Right cardiac atrium (tissue), 5 donors: ENCODE measurements around the gene RPTOR. TPM values are rescaled to one million over a fixed set of nuclear protein-coding genes. Genes with fewer than 3 reads are reported as not detected.

ENCODE experiments used
- ATAC-seq, 2 donors: fragments of 200-7000 bp; cut with Tn5 transposase; one replicate each; pipeline versions ENCODE4 v1.8.0 to v1.9.1; 2020; ENCODE audit warnings: moderate library complexity in 2 of 2, mild to moderate bottlenecking in 1 of 2
- DNase-seq, 3 donors: peaks; one replicate each; pipeline ENCODE4 v3.0.0-alpha.2; 2020
- H3K27ac ChIP-seq: one replicate; pipeline ENCODE4 v1.5.1; 2013; ENCODE audit warnings: mild to moderate bottlenecking, low read length, control low read depth, moderate library complexity
- H3K27me3 ChIP-seq: one replicate; pipeline ENCODE4 v1.6.1; 2013; ENCODE audit not compliant: control insufficient read depth, insufficient read depth
- H3K4me1 ChIP-seq: one replicate; pipeline ENCODE4 v1.6.1; 2013; ENCODE audit warnings: low read length; ENCODE audit not compliant: control insufficient read depth, insufficient read depth
- H3K4me3 ChIP-seq: one replicate; pipeline ENCODE4 v1.5.1; 2013; ENCODE audit warnings: low read length, control low read depth
- H3K9me3 ChIP-seq: one replicate; pipeline ENCODE4 v1.6.1; 2013; ENCODE audit warnings: low read length; ENCODE audit not compliant: control insufficient read depth
- WGBS: extraction: QIAGEN DNeasy Blood & Tissue Kit; methylation state at CpG from one replicate; pipeline ENCODE4 v1.1.7; 2013; 5-methylcytosine and 5-hydroxymethylcytosine counted together
- intact Hi-C, 4 donors: fragments of 100-400 bp; cut with DNase I; formaldehyde crosslinking; loops; one replicate each; pipeline versions ENCODE4 v1.11.0 to v1.14.0; 2022 to 2023
- polyA plus RNA-seq: library from polyadenylated mRNA; stranded (reverse); fragments of 200-250 nt; gene quantifications from one replicate; pipeline ENCODE4 v1.2.3, GENCODE V29; 2013
- total RNA-seq, 4 donors: library from RNA; stranded (reverse); fragmentation: NEBNext Ultra II Directional; extraction: Animal tissue kit (Norgen Biotek cat#: 25700); gene quantifications; one replicate each; pipeline ENCODE4 v1.2.1, GENCODE V29; 2021
- donor health status: healthy with polysubstance abuse.
- donor health status: DM: no; HTN: yes; CAD: no.
- donor health status: DM: no; HTN: no; CAD: no.
- donor health status: DM: no; HTN: yes; CAD: no; lungs with severe emphysema.
- donor health status: DM: yes; HTN: yes; CAD: no.

The RPTOR gene
- total and polyA plus RNA-seq, 5 donors = 15.2 to 27.0 (median 25.3) TPM

DNA sequence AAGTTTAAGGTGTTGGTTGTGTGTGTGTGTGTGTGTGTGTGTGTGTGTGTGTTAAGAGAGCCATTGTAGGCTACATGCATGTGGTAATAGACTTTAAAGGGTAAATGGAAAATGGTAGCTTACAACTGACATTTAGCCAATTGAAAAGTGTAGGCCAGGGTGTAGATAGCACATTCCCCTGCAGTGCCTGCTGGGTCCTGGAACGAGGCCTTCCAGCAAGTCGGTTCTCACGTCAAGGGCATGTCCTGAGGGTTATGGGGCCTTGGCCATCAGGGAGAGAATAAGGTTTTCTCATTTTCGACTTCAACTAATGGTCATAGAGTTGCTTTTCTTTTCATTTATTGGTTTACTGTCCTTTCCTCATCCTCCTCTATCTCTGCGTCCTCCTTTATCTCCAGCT is 65.1 kb downstream of the RPTOR start:
- 76% methylated on average over 5 of the region's 5 CpGs for WGBS
- Histone ChIP-seq H3K27me3 (no peaks in the 10 kb centered on the region), H3K4me1 (peaks cover 2% of the 10 kb centered on the region), H3K27ac (no peak overlapping the region), H3K9me3 (no peaks in the 10 kb centered on the region), H3K4me3 (no peak overlapping the region)
- DNase-seq = no peak
- peak in 1 of 2 donors; percentile 33 for ATAC-seq
- intact Hi-C loops = no loop called here

DNA sequence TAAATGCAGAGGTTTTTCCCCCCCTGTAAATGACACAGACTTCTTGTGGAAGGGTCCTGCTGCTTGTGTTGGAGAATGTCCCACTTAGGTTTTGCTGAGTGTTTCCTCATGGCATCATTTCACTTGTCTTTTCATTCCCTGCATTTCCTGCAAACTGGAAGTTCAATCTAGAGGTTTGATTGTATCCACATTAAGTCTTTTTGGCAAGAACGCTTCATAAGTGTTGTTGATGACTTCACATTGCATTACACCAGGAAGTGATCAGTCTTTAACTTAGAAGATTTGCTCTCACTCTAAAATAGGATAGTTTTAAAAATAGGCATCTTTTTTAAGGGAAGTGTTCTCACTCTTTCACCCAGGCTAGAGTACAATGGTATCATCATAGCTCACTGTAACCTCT is 67.2 kb downstream of the RPTOR start:
- ATAC-seq (no peak), DNase-seq (no peak)
- H3K4me3 ChIP-seq = no peak overlapping the region
- no peaks in the 10 kb centered on the region for H3K9me3 ChIP-seq
- H3K27ac ChIP-seq = no peak overlapping the region
- 54% methylated on average over 1 of the region's 1 CpG for WGBS
- intact Hi-C loops = no loop called here
- no peaks in the 10 kb centered on the region for H3K27me3 ChIP-seq
- H3K4me1 ChIP-seq = no peaks in the 10 kb centered on the region

DNA sequence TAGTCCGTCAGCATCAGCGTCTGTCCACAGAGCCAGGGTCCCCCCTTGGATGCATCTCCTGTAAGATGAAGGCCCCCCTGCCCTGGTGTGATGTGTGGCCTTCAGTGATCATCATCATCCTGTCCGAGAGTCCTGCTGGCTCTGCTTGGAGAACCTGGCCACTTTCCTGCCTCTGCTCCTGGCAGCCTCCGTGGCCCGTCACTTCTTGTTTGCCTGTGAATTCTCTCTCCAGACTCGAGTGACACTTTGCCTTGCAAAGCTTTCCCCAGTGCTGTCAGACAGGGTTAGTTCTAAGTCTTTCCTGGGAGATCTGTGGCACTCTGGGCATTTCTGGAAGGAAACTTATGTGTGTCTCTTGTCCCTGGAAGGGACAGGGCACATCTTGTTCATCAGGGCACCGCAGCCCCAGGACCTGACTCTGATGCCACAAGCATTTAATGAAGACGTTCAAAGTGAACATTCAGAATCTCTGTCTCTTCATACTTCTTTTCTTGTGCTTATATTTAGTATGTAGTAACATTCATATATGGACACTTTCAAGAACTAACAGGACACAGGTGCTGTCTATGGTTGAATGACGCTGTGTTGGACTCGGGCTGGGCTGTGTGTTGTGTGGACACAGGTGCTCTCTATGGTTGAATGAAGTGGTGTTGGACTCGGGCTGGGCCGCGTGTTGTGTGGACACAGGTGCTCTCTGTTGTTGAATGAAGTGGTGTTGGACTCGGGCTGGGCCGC is 68.5 kb downstream of the RPTOR start:
- no peaks in the 10 kb centered on the region for H3K9me3 ChIP-seq
- DNase-seq (no peak), ATAC-seq (no peak)
- no peak overlapping the region for H3K4me3 ChIP-seq
- intact Hi-C loops = no loop called here
- H3K4me1 ChIP-seq = no peaks in the 10 kb centered on the region
- H3K27ac ChIP-seq = no peak overlapping the region
- no peaks in the 10 kb centered on the region for H3K27me3 ChIP-seq
- WGBS = 95% methylated on average over 15 of the region's 15 CpGs

DNA sequence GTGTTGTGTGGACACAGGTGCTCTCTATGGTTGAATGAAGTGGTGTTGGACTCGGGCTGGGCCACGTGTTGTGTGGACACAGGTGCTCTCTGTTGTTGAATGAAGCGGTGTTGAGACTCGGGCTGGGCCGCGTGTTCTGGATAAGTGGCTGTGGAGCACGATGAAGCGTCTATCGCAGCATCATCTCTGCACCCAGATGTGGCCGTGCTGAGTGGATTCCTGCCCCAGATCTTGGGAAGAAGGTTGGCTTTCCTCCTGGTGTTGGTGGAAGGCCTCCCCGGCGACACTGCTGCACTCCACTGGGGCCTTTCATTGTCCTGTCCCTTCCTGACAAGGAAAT is 69.1 kb downstream of the RPTOR start:
- no peak overlapping the region for H3K4me3 ChIP-seq
- DNase-seq = no peak
- H3K27me3 ChIP-seq = no peaks in the 10 kb centered on the region
- H3K9me3 ChIP-seq = no peaks in the 10 kb centered on the region
- 92% methylated on average over 12 of the region's 12 CpGs for WGBS
- H3K27ac ChIP-seq = no peak overlapping the region
- no peaks in the 10 kb centered on the region for H3K4me1 ChIP-seq
- no peak for ATAC-seq
- intact Hi-C loops = no loop called here

DNA sequence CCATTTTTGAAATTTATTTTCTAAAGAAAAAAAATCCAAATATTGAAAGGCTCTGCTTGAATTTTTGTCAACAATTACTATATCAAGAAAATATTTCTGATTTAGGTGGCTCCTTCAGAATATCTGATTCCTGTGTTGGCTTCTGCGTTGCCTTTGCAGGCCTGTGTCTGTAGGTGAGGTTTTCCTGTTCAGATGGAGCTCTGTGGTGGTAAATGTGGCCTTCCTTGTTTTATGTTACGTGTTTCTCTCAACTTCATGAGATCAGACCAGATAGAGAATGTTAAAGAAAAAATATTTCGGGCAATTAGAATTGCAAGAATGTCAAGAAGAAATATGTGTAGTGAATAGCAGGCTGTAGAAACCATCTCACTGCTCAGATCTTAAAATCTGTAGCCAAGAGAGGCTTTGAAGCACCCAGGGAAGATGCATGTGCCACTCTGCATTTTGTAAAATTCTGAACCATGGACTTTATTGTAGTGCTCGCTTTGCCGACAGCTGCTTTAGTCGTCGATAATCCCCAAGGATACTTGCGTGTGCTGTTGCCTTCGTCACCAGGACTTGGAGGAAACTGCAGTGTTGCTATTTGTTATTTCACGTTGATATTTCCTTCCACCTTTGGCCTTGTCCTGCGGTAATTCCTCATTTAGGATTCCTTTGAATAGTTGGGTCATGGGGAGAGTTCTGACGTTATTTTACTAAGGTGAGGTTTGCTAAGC is 69.9 kb downstream of the RPTOR start:
- DNase-seq (no peak), ATAC-seq (no peak)
- WGBS = 79% methylated on average over 12 of the region's 12 CpGs
- intact Hi-C loops = no loop called here
- H3K4me1 ChIP-seq = no peaks in the 10 kb centered on the region
- no peak overlapping the region for H3K27ac ChIP-seq
- no peaks in the 10 kb centered on the region for H3K9me3 ChIP-seq
- no peak overlapping the region for H3K4me3 ChIP-seq
- H3K27me3 ChIP-seq = no peaks in the 10 kb centered on the region

DNA sequence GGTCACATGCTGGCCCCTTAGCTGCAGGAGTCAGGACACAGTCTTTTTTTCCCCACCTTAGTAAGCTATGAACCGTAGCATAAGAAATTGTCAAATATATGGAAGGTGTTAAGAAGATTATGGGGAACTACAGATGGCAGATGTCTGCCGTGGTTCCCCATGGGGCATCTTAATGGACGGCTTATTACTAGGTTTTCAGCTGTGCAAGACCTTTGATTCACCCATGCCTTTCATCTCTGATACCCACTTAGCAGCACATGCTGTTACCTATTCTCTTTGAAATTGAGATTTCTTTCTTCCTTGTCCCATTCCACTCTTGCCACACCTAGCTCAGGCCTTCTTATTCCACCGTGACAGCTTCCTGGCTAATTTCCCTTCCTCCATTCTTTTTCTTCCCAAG is 70.7 kb downstream of the RPTOR start:
- ATAC-seq = no peak
- intact Hi-C loops = no loop called here

DNA sequence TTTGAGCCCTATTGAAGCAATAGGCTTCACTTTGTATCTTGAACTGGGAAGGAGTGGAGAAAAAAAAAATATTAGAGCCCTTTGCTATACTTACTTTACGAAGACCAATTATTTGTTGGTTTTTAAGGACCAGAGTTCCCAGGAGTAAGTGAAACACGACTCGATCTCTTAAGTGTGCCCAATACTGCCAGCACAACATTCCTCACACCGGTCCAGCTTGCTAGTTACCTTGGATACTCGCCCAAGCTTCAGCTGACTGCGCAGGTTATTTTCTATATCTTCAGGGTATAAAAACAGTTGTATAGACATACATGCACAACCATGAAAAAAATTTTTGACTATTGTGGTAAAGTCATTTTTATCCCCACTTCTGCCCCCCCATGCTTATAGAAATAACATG is 72.1 kb downstream of the RPTOR start:
- Histone ChIP-seq H3K27me3 (no peaks in the 10 kb centered on the region), H3K9me3 (no peaks in the 10 kb centered on the region), H3K4me1 (no peaks in the 10 kb centered on the region), H3K27ac (no peak overlapping the region), H3K4me3 (no peak overlapping the region)
- 94% methylated on average over 6 of the region's 6 CpGs for WGBS
- DNase-seq (no peak), ATAC-seq (no peak)
- intact Hi-C loops = no loop called here

More for the DNA sequence above, 70.7 kb downstream of the RPTOR start:
- no peaks in the 10 kb centered on the region for H3K9me3 ChIP-seq
- H3K27ac ChIP-seq = no peak overlapping the region
- no peak for DNase-seq
- no peaks in the 10 kb centered on the region for H3K27me3 ChIP-seq
- no peak overlapping the region for H3K4me3 ChIP-seq
- no peaks in the 10 kb centered on the region for H3K4me1 ChIP-seq
- WGBS = 95% methylated on average over 4 of the region's 4 CpGs

DNA sequence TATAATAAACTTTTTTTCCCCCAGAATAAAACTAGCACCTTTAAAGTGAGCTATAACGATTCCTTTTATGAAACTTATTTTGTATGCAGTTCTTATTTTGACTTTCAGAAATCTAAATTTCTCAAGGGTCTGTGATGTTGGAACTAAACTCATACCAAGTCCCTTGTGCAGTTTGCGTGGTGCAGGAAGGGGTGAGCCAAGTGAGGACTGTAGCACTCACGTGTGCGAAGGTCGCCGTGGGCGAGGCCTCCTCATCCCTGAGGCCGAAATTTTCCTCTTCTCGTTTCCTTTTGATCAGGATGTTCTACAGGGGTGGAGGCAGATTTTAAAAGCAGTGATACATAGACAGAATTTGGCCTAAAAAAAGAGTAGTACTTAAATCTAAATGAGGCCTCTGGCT is 73.7 kb downstream of the RPTOR start:
- Histone ChIP-seq H3K4me1 (no peaks in the 10 kb centered on the region), H3K4me3 (no peak overlapping the region), H3K9me3 (no peaks in the 10 kb centered on the region), H3K27me3 (no peaks in the 10 kb centered on the region), H3K27ac (no peak overlapping the region)
- no peak for DNase-seq
- 86% methylated on average over 9 of the region's 9 CpGs for WGBS
- no peak for ATAC-seq
- intact Hi-C loops = no loop called here

DNA sequence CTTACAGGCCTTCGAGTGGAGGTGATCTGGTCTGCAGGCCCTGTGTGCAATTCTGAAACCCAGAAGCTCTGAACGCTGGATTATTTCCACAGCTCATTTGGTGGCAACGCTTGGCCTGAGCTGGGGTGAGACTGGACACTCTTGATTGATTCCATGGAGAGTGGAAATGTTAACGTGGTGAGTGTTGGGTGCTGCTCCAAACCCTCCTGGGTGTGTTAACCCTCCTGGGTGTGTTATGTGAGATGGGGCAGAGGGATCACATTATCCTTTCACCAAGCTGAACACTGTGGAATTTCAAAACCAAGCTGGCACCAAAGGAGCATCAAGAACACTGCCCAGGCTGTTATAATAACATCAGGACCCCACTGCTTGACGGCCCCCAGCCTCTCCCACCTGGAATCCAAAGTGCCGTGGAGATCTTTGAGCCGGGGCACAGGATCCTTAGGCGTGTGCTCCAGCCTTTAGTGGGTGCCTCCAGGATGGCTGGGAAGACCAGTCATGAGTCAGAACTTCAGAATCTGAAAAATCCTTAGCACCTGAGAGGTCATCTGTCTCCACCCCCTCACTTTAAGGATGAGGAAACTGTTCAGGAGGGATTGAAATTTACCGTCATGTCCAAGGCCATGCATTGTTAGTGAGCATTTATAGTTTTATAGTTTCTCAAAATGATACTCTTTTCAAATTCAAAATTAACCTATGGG is 75.0 kb downstream of the RPTOR start:
- intact Hi-C loops = no loop called here
- ATAC-seq = no peak
- H3K4me1 ChIP-seq = no peaks in the 10 kb centered on the region
- 85% methylated on average over 9 of the region's 9 CpGs for WGBS
- H3K9me3 ChIP-seq = no peaks in the 10 kb centered on the region
- no peak overlapping the region for H3K4me3 ChIP-seq
- H3K27me3 ChIP-seq = no peaks in the 10 kb centered on the region
- no peak overlapping the region for H3K27ac ChIP-seq
- DNase-seq = no peak

DNA sequence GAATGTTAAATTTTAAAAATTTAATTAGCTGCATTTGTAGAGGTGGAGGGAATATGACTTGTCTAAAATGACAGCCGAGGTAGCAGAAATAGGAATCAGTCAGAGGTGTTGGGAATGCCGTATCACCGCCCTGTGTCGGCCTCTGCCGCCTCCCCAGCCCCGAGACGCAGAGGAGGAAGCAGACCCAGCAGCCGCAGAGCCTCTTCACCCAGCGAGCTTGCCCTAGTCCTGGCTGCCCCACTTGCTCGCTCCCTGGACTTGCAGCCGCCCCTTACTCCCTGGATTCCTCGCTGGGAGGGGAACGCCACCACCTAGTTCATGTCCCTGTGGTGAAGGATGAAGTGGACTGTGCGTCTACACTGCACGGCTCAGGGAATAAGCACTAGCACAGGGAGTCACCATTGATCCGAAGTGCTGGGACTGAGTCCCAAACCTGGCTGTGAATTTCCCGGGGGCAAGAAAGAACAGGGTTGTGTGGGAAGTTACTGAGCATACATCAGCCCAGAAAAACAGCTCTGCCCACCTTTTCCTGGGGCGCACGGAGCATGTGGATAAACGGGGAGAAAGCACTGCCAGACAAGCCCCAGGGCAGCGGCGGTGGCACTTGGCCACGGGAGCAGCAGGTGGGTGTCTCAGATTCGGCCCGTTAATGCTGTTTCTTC is 76.8 kb downstream of the RPTOR start:
- Histone ChIP-seq H3K27ac (no peak overlapping the region), H3K4me1 (no peaks in the 10 kb centered on the region), H3K4me3 (no peak overlapping the region), H3K9me3 (no peaks in the 10 kb centered on the region), H3K27me3 (no peaks in the 10 kb centered on the region)
- ATAC-seq = peak; percentile 51 to 54
- DNase-seq = no peak
- WGBS = 73% methylated on average over 25 of the region's 25 CpGs
- intact Hi-C loops = no loop called here

DNA sequence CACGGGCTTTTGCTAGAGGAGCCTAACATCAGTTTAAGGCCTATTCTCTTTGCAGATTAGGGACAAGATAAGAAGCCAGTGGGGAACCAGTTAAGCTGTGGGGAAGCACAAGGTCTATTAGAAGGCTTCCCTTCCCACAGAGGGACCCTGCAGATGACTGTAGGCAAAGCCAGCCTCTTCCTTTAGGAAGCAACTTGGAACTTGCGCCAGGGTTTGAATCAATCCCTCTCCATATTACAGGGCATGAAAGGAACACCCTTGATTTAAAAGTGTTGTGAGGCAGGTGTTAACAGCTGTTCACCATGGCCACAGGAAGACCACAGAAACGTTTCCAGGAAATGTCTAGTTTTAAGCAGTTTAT is 77.3 kb downstream of the RPTOR start:
- H3K27me3 ChIP-seq = no peaks in the 10 kb centered on the region
- H3K27ac ChIP-seq = no peak overlapping the region
- no peaks in the 10 kb centered on the region for H3K4me1 ChIP-seq
- no peak overlapping the region for H3K4me3 ChIP-seq
- DNase-seq (no peak), ATAC-seq (no peak)
- intact Hi-C loops = no loop called here
- no peaks in the 10 kb centered on the region for H3K9me3 ChIP-seq
- 50% methylated on average over 3 of the region's 3 CpGs for WGBS
